OCI-M2 (cell line): Measurements from ENCODE around the gene PPP2R5C.

ENCODE experiments used
- DNase-seq: peaks from one replicate; lab custom pipeline; 2025; ENCODE audit not compliant: unreplicated experiment; lab: John Stamatoyannopoulos, UW

PPP2R5C gene

GRCh38 chr14:101939646-101940170 lies 178.2 kb downstream of the PPP2R5C start:
- DNase-seq = no peak

DNA sequence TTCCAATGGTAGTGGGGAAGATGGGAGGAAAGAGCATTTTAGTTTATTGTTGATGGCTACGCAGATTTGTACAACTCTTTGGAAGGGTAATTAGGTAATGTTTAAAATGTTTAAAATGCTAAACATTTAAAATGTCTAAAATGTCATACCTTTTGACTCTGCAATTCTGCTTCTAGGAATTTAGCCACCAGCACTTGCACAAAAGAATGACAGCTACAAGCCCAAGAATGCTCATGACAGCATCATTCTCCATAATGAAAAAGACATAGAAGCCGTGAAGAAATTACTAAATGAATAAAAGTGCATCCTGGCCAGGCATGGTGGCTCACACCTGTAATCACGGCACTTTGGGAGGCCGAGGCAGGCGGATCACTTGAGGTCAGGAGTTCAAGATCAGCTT lies 182.9 kb downstream of the PPP2R5C start:
- no peak for DNase-seq

DNA sequence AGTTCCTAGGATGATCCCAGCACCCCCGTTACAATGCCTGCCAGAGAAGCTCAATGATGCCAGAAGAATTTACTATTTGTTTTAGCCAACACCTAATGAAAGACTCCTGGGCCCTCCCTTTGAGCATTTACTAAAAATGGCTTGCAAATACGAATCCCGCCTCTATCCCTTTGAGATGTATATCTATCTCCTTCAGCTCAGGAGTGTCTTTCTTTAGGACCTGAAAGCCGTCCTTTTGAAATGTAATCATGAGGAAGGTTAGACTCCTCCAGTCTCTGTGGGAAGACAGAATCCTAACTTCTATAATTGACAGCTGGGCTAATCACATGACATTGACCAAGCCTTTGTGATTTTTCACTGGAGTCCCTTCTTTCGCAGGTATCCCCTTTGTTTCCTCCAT lies 183.7 kb downstream of the PPP2R5C start:
- no peak for DNase-seq

- no peak for DNase-seq
These were observed 186.0 kb downstream of the PPP2R5C start for GRCh38 chr14:101947577-101947903.

DNA sequence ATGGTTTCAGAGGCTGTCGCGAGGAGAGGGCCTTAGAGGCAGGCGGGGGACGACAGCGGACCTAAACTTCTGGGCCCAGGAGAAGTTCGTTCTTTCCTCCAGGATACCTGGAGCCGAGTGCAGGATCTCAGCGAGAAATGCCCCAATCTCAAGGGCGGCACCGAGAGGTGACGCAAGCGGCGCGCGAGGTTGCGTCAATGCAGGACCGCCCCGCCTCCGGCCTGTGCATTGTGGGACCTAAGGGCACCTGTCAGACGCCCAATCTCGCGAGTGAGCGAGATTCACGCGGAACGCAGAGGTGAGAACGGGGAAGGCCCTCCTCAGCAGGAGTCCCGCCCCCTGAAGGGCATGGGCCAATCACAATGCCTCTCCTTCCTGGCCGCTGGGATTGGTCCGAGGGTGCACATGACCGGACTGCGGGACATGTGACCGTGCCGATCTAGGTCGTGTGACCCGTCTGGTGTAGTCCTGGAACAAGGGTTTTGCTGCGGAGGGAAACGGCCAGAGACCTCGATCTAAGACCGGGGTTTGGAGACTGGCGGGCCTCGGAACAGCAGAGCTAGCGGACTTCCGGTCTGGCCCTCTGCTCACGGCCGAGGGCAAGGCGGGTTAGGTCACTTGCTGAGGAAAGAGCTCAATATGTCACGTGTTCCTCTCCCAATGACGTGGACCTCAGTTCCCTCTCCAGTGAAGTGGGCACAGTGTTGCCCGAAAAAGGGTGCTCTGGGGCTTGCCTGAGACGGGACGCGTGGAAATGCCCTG lies 186.6 kb downstream of the PPP2R5C start:
- DNase-seq = peak; percentile 94

GRCh38 chr14:101948666-101949216 lies 187.2 kb downstream of the PPP2R5C start:
- no peak for DNase-seq

DNA sequence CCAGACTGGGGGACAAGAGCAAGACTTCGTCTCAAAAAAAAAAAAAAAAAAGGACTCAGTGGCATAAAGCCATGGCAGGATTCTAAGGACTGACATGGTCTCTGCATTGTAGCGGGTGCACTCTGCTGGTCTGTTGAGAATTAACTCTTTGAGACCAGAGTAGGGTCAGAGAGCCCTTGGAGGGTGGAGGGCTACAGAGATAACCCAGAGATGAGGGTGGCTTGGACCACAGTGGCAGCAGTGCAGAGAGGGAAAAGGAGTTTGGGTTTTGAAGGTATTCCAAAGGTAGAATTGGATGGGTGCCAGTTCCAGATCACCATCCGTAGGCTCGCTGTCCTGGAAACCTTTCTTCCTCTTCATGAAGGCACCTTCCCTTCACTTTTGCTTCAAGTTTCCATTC lies 188.6 kb downstream of the PPP2R5C start:
- no peak for DNase-seq

DNA sequence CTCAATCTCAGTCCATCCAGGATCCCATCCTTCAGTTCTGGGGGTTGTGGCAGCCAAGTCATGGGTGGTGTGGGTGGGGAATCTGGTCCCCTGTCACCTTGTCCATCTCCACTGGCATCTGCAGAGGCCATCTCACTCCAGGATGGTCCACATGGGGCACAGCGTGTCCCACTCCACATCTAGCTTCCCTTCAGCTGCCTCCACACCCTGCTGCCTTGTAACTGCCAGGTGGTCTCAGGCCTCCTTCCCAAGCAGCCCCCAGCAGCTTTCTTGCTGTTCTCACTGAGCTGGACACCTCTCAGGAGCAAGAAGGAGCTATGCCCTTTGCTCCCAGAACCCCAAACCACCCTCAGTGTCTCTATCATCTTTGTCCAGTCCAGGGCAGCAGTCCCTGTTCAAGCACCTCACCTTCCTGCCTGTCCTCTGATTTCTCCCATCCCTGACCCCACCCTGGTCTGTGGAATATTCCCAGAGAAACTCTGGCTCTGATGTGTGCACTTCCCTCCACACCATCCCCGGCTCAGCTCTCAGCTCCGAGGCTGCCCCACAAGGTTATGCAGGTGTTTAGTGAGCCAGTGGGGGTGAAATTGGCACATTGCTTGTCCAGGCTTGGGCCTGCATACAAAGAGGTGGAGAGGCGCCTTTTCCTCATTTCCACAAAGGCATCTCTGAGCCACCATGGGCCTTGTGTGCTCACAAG lies 189.2 kb downstream of the PPP2R5C start:
- DNase-seq = no peak

DNA sequence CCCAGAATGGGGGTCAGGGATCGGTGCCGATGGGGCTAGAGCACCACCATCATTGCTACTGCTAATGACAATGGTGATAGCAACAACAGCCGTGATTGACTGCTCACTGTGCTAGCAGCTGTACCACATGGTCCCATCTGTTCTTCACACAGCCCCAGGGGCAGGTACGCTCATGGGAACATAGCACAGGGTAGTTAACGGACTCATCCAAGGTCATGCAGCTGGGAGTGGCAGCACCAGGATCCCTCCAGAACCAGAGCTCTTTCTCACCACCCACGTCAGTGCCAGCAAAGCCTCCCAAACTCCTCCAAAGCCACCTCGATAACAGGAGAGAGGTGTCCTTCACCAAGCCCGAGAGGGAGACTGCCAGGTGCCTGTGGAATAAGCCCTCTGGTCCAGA lies 191.6 kb downstream of the PPP2R5C start:
- DNase-seq = no peak

DNA sequence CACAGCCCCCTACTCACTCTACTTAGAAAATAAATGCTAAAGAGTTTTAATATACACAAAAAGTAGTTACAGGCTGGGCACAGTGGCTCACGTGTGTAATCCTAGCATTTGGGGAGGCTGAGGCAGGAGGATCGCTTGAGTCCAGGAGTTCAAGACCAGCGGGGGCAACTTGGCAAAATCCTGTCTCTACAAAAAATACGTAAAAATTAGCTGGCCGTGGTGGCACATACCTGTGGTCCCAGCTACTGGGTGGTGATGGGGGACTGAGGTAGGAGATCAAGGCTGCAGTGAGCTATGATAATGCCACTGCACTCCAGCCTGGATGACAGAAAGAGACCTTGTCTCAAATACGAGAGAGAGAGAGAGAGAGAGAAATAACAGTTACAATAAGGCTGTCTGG lies 193.0 kb downstream of the PPP2R5C start:
- no peak for DNase-seq

DNA sequence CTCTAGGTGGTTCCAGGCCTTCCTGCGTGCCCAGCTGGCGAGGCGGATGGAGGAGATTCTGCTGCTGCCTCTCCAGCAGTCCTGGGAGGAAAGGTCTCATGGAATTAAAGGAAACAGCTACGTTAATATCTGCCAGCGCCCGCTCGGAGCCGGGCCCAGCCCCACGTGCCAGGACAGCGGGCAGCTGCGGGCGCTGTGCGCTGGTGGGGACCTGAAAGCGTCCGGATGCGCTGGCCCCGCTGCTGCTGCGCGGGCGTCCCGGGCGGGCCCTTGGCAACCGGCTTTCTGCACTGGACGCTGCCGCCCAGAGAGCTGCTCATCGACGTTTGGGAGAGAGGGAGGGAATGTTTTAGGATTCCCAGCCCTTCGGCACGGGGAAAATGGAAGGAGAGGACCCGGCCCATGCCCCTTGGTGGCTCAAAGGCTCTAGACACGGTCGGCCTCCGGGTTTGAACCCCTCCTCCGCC lies 194.2 kb downstream of the PPP2R5C start:
- no peak for DNase-seq

DNA sequence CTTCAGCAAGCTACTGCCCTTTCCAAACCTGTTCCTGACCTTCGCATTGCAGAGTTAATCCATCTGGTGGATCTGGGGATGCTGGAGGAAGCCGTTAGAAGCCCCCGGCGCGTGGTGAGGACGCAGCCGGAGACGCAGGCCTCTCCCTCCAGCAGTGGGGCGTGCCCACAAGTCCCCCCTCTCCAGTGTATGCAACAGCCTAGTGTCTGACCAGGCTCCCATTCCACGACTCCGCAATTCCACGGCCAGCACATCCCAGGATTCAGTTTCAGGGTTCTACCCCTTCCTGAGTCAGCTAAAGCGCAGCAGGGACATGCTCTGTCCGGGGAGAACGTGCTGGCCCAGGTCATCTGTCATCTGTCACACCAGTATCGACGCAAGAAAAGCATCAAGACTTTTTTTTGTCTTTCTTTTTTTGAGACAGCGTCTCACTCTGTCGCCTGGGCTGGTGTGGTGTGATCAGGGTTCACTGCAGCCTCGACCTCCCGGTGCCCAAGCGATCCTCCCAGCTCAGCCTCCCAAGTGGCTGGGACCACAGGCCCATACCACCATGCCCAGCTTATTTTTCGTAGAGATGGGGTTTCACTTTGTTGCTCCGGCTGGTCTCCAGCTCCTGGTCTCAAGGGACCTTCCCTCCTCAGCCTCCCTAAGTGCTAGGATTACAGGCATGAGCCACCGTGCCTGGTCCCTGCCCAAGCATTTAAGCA lies 194.8 kb downstream of the PPP2R5C start:
- no peak for DNase-seq

GRCh38 chr14:101957406-101958234 lies 196.1 kb downstream of the PPP2R5C start:
- DNase-seq = peak; percentile 46

DNA sequence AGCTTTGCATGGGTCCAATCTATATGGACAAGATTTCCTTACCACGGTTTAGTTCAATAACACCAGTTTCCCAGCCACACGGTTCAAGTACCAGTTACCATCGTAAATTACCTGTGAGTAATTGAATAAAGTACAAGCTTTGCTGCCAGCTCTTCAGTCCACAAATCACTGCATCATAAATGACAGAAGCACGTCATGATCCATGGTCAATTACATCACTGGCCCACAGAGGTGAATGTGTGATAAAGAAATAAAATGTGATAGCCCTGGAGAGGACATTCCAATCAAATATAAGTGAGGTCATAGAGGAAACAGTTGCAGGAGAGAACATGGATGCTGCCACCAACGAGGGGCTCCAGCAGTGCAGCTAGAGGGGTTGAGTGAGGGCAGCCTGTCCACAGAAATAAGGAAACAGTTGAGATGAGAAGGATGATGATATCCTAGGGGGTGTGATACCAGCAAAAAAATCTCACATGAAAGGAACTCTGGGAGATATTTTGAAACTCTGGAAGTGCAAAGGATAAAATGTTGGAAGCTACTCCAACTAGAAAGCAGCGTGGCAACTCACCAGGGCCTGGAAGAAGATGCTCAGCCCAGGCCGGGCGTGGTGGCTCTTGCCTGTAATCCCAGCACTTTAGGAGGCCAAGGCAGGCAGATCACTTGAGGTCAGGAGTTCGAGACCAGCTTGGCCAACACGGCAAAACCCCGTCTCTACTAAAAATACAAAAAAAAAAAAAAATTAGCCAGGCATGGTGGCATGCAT lies 197.1 kb downstream of the PPP2R5C start:
- no peak for DNase-seq

GRCh38 chr14:101959277-101959676 lies 197.8 kb downstream of the PPP2R5C start:
- DNase-seq = no peak

GRCh38 chr14:101960225-101960624 lies 198.7 kb downstream of the PPP2R5C start:
- DNase-seq = no peak

- DNase-seq = peak; percentile 39
These were observed 199.7 kb downstream of the PPP2R5C start for GRCh38 chr14:101961011-101961721.

DNA sequence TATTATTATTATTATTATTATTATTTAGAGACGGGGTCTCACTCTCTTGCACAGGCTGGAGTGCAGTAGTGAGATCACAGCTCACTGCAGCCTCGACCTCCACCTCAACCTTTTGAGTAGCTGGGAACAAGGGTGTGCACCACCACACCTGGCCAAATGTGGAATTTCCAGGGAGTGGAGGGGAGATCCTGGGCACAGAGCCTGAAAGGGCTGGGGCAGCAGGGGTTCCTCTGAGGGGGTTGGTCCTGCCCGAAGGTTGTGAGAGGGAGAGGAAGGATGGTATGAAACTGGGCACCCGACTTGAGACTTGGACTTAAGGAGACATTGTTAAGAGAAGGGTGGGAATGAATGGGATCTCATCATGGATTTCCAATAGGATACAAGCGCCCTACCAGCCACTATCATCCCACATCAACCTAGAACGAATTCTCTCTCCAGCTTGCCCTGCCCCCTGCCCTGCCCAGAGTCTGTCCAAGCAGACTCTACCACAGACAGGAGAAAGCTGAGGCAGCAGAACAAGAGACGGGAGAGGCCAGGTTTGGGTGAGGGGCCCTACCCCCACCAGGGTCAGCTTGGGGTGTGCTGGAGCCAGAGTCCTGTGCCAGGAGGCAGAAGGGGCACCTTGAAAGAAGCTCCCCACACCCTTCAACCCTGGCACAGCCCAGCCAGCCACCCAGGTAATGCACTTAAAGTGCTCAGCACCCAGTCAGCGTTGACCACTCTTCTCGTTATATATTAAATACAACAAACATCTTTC lies 200.4 kb downstream of the PPP2R5C start:
- DNase-seq = no peak

- DNase-seq = no peak
These were observed 201.0 kb downstream of the PPP2R5C start for GRCh38 chr14:101962503-101962874.
